Measurements from ENCODE around the gene CHAF1A.

Gene CHAF1A

GRCh38 chr19:4401769-4402170 is 670 bp upstream of the CHAF1A start (continued):
- TF ChIP-seq REST (tag by site-specific recombination; IDR thresholded peaks at IDR 0.05) (no peak), ZNF26 (tag by site-specific recombination; IDR thresholded peaks at IDR 0.05) (no peak), TCF7L2 (IDR thresholded peaks at IDR 0.05; ENCODE audit: borderline replicate concordance, low read depth, low read length) (no peak), ZNF2 (tag by site-specific recombination; IDR thresholded peaks at IDR 0.05) (no peak), ZSCAN16 (tag by site-specific recombination; IDR thresholded peaks at IDR 0.05) (no peak), ZNF266 (tag by site-specific recombination; IDR thresholded peaks at IDR 0.05; ENCODE audit: low read depth) (no peak), ZBTB17 (tag by site-specific recombination; IDR thresholded peaks at IDR 0.05) (peak; percentile 77; the same call in 1 of the 2 replicates), ZNF335 (tag by site-specific recombination; conservative IDR thresholded peaks at IDR 0.05) (0 out of 2 replicates have a peak, but pooled peaks have one; percentile 27), KLF1 (tag by site-specific recombination; IDR thresholded peaks at IDR 0.05) (no peak), ATF2 (tag by site-specific recombination; IDR thresholded peaks at IDR 0.05; ENCODE audit: low read depth) (no peak), ZBTB8A (tag by site-specific recombination; IDR thresholded peaks at IDR 0.05) (no peak), ZBTB48 (tag by site-specific recombination; IDR thresholded peaks at IDR 0.05) (no peak), ZNF776 (tag by site-specific recombination; IDR thresholded peaks at IDR 0.05; ENCODE audit: borderline replicate concordance) (no peak), BCL6B (tag by site-specific recombination; IDR thresholded peaks at IDR 0.05) (no peak), ZBTB21 (tag by site-specific recombination; IDR thresholded peaks at IDR 0.05) (no peak), ZNF580 (tag by site-specific recombination; IDR thresholded peaks at IDR 0.05) (no peak)

- Histone ChIP-seq H3K4me3 (ENCODE audit: low read depth, low read length) (peak overlapping the region; percentile 94), H3K27ac (ENCODE audit: extremely low read depth, low read depth, low read length) (peak overlapping the region; percentile 92), H3K4me1 (ENCODE audit: control insufficient read depth, insufficient read depth, low read length) (no peaks in the 10 kb centered on the region), H3K9me3 (ENCODE audit: control insufficient read depth, insufficient read depth, low read depth, low read length) (no peaks in the 10 kb centered on the region), H3K36me3 (ENCODE audit: control insufficient read depth in 2 of 2, insufficient read depth in 1 of 2, low read length in 2 of 2) (peaks cover 17 to 37% of the 10 kb centered on the region in 2 experiments)
- ChIA-PET CTCF (no interaction called here), POLR2A (interaction anchor here (1.3 to 1.7 kb wide), 2 partner anchors 37 to 60 kb away, joined by 3 to 14 read pairs; partner anchors contain the start of gene MPND)
- TF ChIP-seq FEZF1 (tag by site-specific recombination; IDR thresholded peaks at IDR 0.05) (peak; percentile 37; the same call in 1 of the 2 replicates), ZNF600 (tag by site-specific recombination; IDR thresholded peaks at IDR 0.05) (peak; percentile 57), ZNF266 (tag by site-specific recombination; IDR thresholded peaks at IDR 0.05; ENCODE audit: low read depth) (no peak), ZBTB20 (tag by site-specific recombination; IDR thresholded peaks at IDR 0.05) (0 out of 2 replicates have a peak, but pooled peaks have one; percentile 16), PRDM2 (tag by site-specific recombination; IDR thresholded peaks at IDR 0.05; ENCODE audit: borderline replicate concordance) (0 out of 2 replicates have a peak, but pooled peaks have one; percentile 63), ZNF792 (tag by site-specific recombination; IDR thresholded peaks at IDR 0.05) (no peak), ZNF501 (tag by site-specific recombination; IDR thresholded peaks at IDR 0.05) (no peak)
Observed at GRCh38 chr19:4403005-4403761, 743 bp downstream of the CHAF1A start.

Measured in HEK293 (cell line).